GM19351 (cell line): ENCODE measurements around the gene CUL3.
"Not testable (repeated sequence)": the region's sequence is repeated elsewhere in the genome, so short reads cannot be mapped to it uniquely, and the experiment has no call there.

Experiments used
- ATAC-seq: cut with Tn5 transposase; IDR thresholded peaks from one replicate; pipeline ENCODE4 v1.9.1; 2021; ENCODE audit warnings: mild to moderate bottlenecking, moderate library complexity; ENCODE audit not compliant: unreplicated experiment

CUL3 gene

GRCh38 chr2:224583033-224583432 lies 2.1 kb downstream of the CUL3 start:
- not testable (repeated sequence) for ATAC-seq

GRCh38 chr2:224580248-224580647 lies 4.9 kb downstream of the CUL3 start:
- no peak for ATAC-seq

- ATAC-seq, result no peak
Measured at GRCh38 chr2:224579411-224579810, 5.8 kb downstream of the CUL3 start.

GRCh38 chr2:224577541-224577940 lies 7.6 kb downstream of the CUL3 start:
- ATAC-seq, result no peak

- ATAC-seq, result peak; percentile 70
Measured at GRCh38 chr2:224576088-224576715, 9.0 kb downstream of the CUL3 start.

GRCh38 chr2:224574423-224575084 lies 10.6 kb downstream of the CUL3 start:
- ATAC-seq, result no peak

- no peak for ATAC-seq
Measured at GRCh38 chr2:224573724-224574123, 11.4 kb downstream of the CUL3 start.

- no peak for ATAC-seq
Measured at GRCh38 chr2:224572338-224572737, 12.8 kb downstream of the CUL3 start.

GRCh38 chr2:224570328-224570993 lies 14.7 kb downstream of the CUL3 start:
- ATAC-seq, result peak; percentile 61

GRCh38 chr2:224569654-224570053 lies 15.5 kb downstream of the CUL3 start:
- ATAC-seq, result no peak

GRCh38 chr2:224565452-224566035 lies 19.6 kb downstream of the CUL3 start:
- ATAC-seq, result no peak

GRCh38 chr2:224563537-224563936 lies 21.6 kb downstream of the CUL3 start:
- no peak for ATAC-seq

- ATAC-seq, result no peak
Measured at GRCh38 chr2:224562831-224563230, 22.3 kb downstream of the CUL3 start.

GRCh38 chr2:224561234-224562005 lies 23.7 kb downstream of the CUL3 start:
- ATAC-seq, result peak; percentile 73

GRCh38 chr2:224560549-224560948 lies 24.6 kb downstream of the CUL3 start:
- ATAC-seq, result no peak

GRCh38 chr2:224557610-224558009 lies 27.6 kb downstream of the CUL3 start:
- no peak for ATAC-seq

- no peak for ATAC-seq
Measured at GRCh38 chr2:224556381-224556780, 28.8 kb downstream of the CUL3 start.

GRCh38 chr2:224555823-224556366 lies 29.3 kb downstream of the CUL3 start:
- no peak for ATAC-seq

- no peak for ATAC-seq
Measured at GRCh38 chr2:224552771-224553170, 32.4 kb downstream of the CUL3 start.

GRCh38 chr2:224551693-224552092 lies 33.5 kb downstream of the CUL3 start:
- no peak for ATAC-seq

- no peak for ATAC-seq
Measured at GRCh38 chr2:224546926-224547325, 38.2 kb downstream of the CUL3 start.
